ENCODE results near the gene KPNA4. TPM values are rescaled to one million over a fixed set of nuclear protein-coding genes. Genes with fewer than 3 reads are reported as not detected.

KPNA4 gene
- total RNA-seq, 1 experiment from 2014 or later: 76.7 TPM

- H2BK5ac ChIP-seq (ENCODE audit: insufficient read length, low read length): no peak overlapping the region
- no peak overlapping the region for H4K91ac ChIP-seq (ENCODE audit: insufficient read length, low read depth, low read length)
- Mint-ChIP-seq H3K9me3 (peaks cover 0 to 7% of the 10 kb centered on the region in 2 experiments; a peak in 2 of 5 replicates), H3K36me3 (ENCODE audit: insufficient read depth in 1 of 3, low read depth in 3 of 3) (peaks cover 5 to 19% (median 6%) of the 10 kb centered on the region in 3 experiments), H3K27me3 (ENCODE audit: low read depth) (no peaks in the 10 kb centered on the region; the same call in none of the 2 replicates), H3K4me1 (peaks cover 18 to 28% of the 10 kb centered on the region in 2 experiments), H3K4me3 (no peak overlapping the region), H3K27ac (no peak overlapping the region)
- no peak overlapping the region for H3K23ac ChIP-seq (ENCODE audit: insufficient read length, low read depth, low read length)
- peaks cover 14% of the 10 kb centered on the region; the same call in 1 of the 2 replicates for H3K79me2 ChIP-seq (ENCODE audit: insufficient read depth, low read length)
- no peak for DNase-seq
- no peak overlapping the region for H2AFZ ChIP-seq (ENCODE audit: low read length)
- no peak overlapping the region for H2AK5ac ChIP-seq (ENCODE audit: insufficient read length, low read length)
- H3K4ac ChIP-seq (ENCODE audit: low read depth, low read length): no peak overlapping the region
- no peak overlapping the region for H3K14ac ChIP-seq (ENCODE audit: insufficient read depth, low read length)
- no peak overlapping the region for H3K4me2 ChIP-seq (ENCODE audit: insufficient read depth, insufficient read length, low read length)
- H4K5ac ChIP-seq (ENCODE audit: insufficient read length, low read depth, low read length): no peak overlapping the region
- no peak overlapping the region for H3K9ac ChIP-seq (ENCODE audit: extremely low read depth, insufficient read length, low read length)
- no peaks in the 10 kb centered on the region for H3K79me1 ChIP-seq (ENCODE audit: insufficient read depth, low read depth, low read length, poor library complexity, severe bottlenecking)
- H3K27ac ChIP-seq (ENCODE audit: insufficient read length, low read depth, low read length): no peak overlapping the region
- H4K20me1 ChIP-seq (ENCODE audit: control insufficient read depth, insufficient read depth, insufficient read length): no peaks in the 10 kb centered on the region
- H3K23me2 ChIP-seq (ENCODE audit: insufficient read length, low read depth, low read length, poor library complexity, severe bottlenecking): peaks cover 8% of the 10 kb centered on the region
- H2BK20ac ChIP-seq (ENCODE audit: low read depth, low read length, poor library complexity, severe bottlenecking): no peak overlapping the region
- no peak overlapping the region for H2BK15ac ChIP-seq (ENCODE audit: low read depth, low read length)
- whole genome bisulfite sequencing (ENCODE audit: extremely low coverage, insufficient read length, low lambda C conversion rate): no CpG with 5 or more reads among the region's 4 CpGs
- no peak overlapping the region for H3K56ac ChIP-seq (ENCODE audit: insufficient read length, low read depth, low read length)
- no peak for TF ChIP-seq CTCF (conservative IDR thresholded peaks at IDR 0.05)
- no peak overlapping the region for H2BK12ac ChIP-seq (ENCODE audit: insufficient read length, low read depth, low read length)
- H3T11ph ChIP-seq (ENCODE audit: low read length): no peak overlapping the region
- no peak overlapping the region for H2BK120ac ChIP-seq (ENCODE audit: low read depth, low read length, poor library complexity, severe bottlenecking)
- H3K4me1 ChIP-seq (ENCODE audit: insufficient read depth, low read length): no peaks in the 10 kb centered on the region
- no peaks in the 10 kb centered on the region for H3K9me3 ChIP-seq (ENCODE audit: control insufficient read depth, low read depth, low read length)
- no peak overlapping the region for H3K18ac ChIP-seq (ENCODE audit: insufficient read length, low read depth, low read length)
- no peak overlapping the region for H4K8ac ChIP-seq (replicated peaks; ENCODE audit: insufficient read length, low read depth, low read length)
- H3K27me3 ChIP-seq (ENCODE audit: insufficient read depth, low read length): no peaks in the 10 kb centered on the region
Measured at GRCh38 chr3:160451602-160452001, 113.8 kb downstream of the KPNA4 start.
